RPMI8226 (cell line): ENCODE measurements around the gene STIM2.
A peak's percentile ranks its signal among the peaks of the same experiment; 100 is the strongest.
"Not testable (repeated sequence)": the region's sequence is repeated elsewhere in the genome, so short reads cannot be mapped to it uniquely, and the experiment has no call there.

Source experiments
- DNase-seq: peaks from one replicate; pipeline ENCODE4 v3.0.0-alpha.2; 2015

Gene STIM2

GRCh38 chr4:26860157-26860921, at the start of gene STIM2:
STIM2 (plus strand) TSS chr4:26860841.
- DNase-seq, result peak; percentile 92

- not testable (repeated sequence) for DNase-seq
These were observed 49.1 kb upstream of the STIM2 start for GRCh38 chr4:26811571-26811970.

GRCh38 chr4:26812049-26812714, 48.5 kb upstream of the STIM2 start:
- DNase-seq, result no peak

GRCh38 chr4:26813698-26814097, 46.9 kb upstream of the STIM2 start:
- no peak for DNase-seq

- DNase-seq, result no peak
These were observed 45.4 kb upstream of the STIM2 start for GRCh38 chr4:26815199-26815598.

GRCh38 chr4:26815706-26816105, 44.9 kb upstream of the STIM2 start:
- no peak for DNase-seq

- DNase-seq, result no peak
These were observed 41.6 kb upstream of the STIM2 start for GRCh38 chr4:26819026-26819425.

GRCh38 chr4:26819478-26820095, 41.1 kb upstream of the STIM2 start:
- no peak for DNase-seq

GRCh38 chr4:26820346-26820745, 40.3 kb upstream of the STIM2 start:
- no peak for DNase-seq

- no peak for DNase-seq
These were observed 39.6 kb upstream of the STIM2 start for GRCh38 chr4:26821031-26821430.

- no peak for DNase-seq
These were observed 38.8 kb upstream of the STIM2 start for GRCh38 chr4:26821677-26822503.

GRCh38 chr4:26822546-26822945, 38.1 kb upstream of the STIM2 start:
- no peak for DNase-seq

GRCh38 chr4:26822974-26823373, 37.7 kb upstream of the STIM2 start:
- not testable (repeated sequence) for DNase-seq

- DNase-seq, result no peak
These were observed 37.1 kb upstream of the STIM2 start for GRCh38 chr4:26823583-26823982.

GRCh38 chr4:26824667-26825066, 36.0 kb upstream of the STIM2 start:
- no peak for DNase-seq

- peak; percentile 18 for DNase-seq
These were observed 33.9 kb upstream of the STIM2 start for GRCh38 chr4:26826721-26827120.

GRCh38 chr4:26827336-26827735, 33.3 kb upstream of the STIM2 start:
- not testable (repeated sequence) for DNase-seq

GRCh38 chr4:26827798-26828197, 32.8 kb upstream of the STIM2 start:
- DNase-seq, result no peak

- DNase-seq, result no peak
These were observed 31.6 kb upstream of the STIM2 start for GRCh38 chr4:26829018-26829417.

GRCh38 chr4:26830033-26830432, 30.6 kb upstream of the STIM2 start:
- DNase-seq, result no peak

GRCh38 chr4:26830701-26831100, 29.9 kb upstream of the STIM2 start:
- no peak for DNase-seq

- DNase-seq, result no peak
These were observed 24.1 kb upstream of the STIM2 start for GRCh38 chr4:26836539-26836938.
